ENCODE results near the gene RNU6-8. TPM values are rescaled to one million over a fixed set of nuclear protein-coding genes. Genes with fewer than 3 reads are reported as not detected.

RNU6-8 gene
- not detected for total RNA-seq

DNA sequence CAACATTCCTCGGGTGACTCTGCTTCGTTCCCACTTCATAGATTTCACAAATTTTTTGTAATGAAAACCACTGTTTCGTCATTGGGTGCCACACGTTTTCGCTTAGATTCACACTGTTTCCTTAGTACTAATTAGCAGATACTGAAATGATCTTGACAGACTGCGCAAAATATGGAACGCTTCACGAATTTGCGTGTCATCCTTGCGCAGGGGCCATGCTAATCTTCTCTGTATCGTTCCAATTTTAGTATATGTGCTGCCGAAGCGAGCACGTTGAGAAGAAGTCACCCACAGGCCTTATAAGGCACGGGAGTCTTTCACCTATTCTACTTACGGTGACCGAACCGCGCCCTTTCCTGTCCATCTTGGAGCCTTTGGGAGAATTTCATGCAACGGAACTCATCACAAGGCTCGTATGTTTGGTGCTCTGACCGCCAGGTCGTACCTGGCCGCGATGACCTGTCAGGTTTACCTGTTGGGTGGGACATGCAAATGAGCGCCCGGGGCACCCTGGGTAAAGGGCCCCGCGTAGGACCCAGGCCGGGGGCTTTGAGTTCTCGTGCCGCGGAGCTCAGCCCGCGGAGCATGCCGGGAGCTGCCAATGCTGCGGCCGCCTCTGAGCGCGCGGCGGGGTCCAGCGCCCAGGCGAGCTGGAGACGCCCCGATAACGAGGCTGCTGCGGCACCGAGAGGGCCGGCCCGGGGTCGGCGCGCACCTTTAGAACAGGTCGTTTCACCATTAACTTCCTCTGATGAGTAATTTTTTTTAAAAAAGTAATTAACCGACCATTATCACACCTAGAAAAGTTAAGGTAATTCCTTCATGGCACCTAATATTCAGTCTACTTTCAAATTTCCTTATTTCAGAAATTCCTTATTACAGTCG, at the start of gene RNU6-8:
RNU6-8 (minus strand) TSS at position 272 of the 885 bp plus-strand sequence.
- H3K27ac ChIP-seq: peak within 1 kb of the TSS; percentile 35
- no peaks in the 10 kb centered on the region for H3K9me3 ChIP-seq
- peak; percentile 87 for DNase-seq
- peak within 1 kb of the TSS; percentile 65 to 77 for H3K9ac ChIP-seq (ENCODE audit: low read depth in 2 of 2, low read length in 2 of 2)
- no peaks in the 10 kb centered on the region for H3K36me3 ChIP-seq
- TF ChIP-seq, protein P1, sequence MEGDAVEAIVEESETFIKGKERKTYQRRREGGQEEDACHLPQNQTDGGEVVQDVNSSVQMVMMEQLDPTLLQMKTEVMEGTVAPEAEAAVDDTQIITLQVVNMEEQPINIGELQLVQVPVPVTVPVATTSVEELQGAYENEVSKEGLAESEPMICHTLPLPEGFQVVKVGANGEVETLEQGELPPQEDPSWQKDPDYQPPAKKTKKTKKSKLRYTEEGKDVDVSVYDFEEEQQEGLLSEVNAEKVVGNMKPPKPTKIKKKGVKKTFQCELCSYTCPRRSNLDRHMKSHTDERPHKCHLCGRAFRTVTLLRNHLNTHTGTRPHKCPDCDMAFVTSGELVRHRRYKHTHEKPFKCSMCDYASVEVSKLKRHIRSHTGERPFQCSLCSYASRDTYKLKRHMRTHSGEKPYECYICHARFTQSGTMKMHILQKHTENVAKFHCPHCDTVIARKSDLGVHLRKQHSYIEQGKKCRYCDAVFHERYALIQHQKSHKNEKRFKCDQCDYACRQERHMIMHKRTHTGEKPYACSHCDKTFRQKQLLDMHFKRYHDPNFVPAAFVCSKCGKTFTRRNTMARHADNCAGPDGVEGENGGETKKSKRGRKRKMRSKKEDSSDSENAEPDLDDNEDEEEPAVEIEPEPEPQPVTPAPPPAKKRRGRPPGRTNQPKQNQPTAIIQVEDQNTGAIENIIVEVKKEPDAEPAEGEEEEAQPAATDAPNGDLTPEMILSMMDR (IDR thresholded peaks at IDR 0.05): no peak
- peak within 1 kb of the TSS; percentile 46 for H3K4me3 ChIP-seq
- intact Hi-C loops (cut with DNase I): loop anchor here (5.0 kb wide), 1 partner anchor 126 kb away; the partner anchor contains the start of gene ARHGAP5
- peaks cover 3% of the 10 kb centered on the region for H3K4me1 ChIP-seq
- no peaks in the 10 kb centered on the region for H3K27me3 ChIP-seq

DNA sequence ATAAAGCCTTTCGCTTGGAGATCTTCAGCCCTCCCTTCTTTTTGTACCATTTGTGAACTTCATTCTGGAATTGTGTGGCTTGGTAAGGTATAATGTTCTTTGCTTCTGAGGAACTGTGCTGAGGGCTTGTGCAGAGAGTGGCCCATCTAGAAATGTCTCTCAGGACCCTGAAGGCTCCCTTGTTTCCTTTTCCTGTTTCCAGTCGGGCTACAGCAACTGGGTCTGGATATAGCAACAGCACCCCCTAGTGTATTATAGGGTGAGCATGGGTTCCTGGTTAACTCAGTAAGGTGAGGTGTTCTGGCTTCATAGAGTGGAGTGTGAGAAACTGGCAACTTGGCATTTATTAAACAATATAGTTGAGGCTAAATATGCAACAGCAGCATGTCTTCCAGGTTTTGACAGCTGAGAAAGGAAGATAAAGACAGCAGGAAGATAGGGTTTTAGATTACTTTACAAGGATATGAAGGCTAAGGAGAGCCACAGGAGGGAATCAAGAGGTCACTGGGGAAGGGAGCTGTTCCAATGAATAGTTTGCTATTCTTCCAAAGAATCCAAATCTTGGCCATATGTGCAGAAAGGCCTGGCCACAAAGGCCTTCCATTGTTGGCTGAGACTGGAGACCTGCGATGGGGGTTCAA, 49.1 kb upstream of the RNU6-8 start:
- no peak overlapping the region for H3K27ac ChIP-seq
- intact Hi-C loops (cut with DNase I): loop anchor here (2.0 to 5.0 kb wide), 3 partner anchors 179 to 740 kb away; no protein-coding TSS in a partner anchor
- H3K4me3 ChIP-seq: no peak overlapping the region

DNA sequence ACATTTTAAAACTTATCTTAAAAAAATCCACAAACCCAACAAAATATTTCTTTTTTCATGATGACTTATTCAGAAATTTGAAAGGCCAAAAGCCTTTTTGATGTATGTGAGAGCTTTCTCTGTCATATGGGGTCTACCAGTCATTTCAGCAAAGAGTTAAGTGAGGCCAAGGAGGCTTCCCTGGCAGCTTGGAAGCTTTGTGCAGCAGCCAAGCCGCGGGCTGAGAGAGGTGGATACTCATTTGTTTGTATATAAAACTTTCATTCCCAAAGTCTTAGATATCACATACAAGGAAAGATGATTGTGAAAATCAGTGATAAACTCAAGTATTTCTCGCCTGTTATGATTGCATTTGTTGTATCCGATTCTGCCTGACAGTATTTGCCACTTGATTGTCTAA, 48.5 kb upstream of the RNU6-8 start:
- no peaks in the 10 kb centered on the region for H3K9me3 ChIP-seq
- intact Hi-C loops (cut with DNase I): loop anchor here (5.0 kb wide), 2 partner anchors 306 to 739 kb away; no protein-coding TSS in a partner anchor
- no peak overlapping the region for H3K27ac ChIP-seq
- H3K4me3 ChIP-seq: no peak overlapping the region
- H3K9ac ChIP-seq (ENCODE audit: low read depth in 2 of 2, low read length in 2 of 2): no peak overlapping the region
- no peak for DNase-seq
- H3K36me3 ChIP-seq: no peaks in the 10 kb centered on the region
- no peaks in the 10 kb centered on the region for H3K27me3 ChIP-seq
- no peaks in the 10 kb centered on the region for H3K4me1 ChIP-seq
- TF ChIP-seq, protein P1 (IDR thresholded peaks at IDR 0.05): no peak

More for the DNA sequence above, 49.1 kb upstream of the RNU6-8 start:
- TF ChIP-seq, protein P1 (IDR thresholded peaks at IDR 0.05): peak; percentile 76
- H3K4me1 ChIP-seq: no peaks in the 10 kb centered on the region
- no peaks in the 10 kb centered on the region for H3K27me3 ChIP-seq
- no peaks in the 10 kb centered on the region for H3K9me3 ChIP-seq
- H3K36me3 ChIP-seq: no peaks in the 10 kb centered on the region
- no peak overlapping the region for H3K9ac ChIP-seq (ENCODE audit: low read depth in 2 of 2, low read length in 2 of 2)
- DNase-seq: peak; percentile 69

DNA sequence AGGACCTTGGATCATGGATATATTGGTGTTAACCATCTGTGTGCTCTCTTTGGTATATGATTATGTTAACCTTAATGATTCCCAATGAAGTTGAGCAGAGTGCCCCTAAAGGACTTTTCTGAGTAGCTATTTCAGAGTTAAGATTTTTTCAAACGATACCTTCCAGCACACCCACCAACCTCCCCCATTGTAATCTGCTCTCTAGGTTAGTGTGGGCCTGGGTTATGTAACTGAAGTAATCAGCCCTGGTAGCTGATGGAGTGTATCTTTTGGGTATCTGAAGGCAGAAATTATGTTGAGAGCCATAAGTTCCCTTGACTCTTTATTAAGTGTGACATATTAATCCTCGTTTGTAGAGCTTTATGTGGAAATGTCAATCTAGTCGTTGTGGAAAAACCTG, 47.6 kb upstream of the RNU6-8 start:
- no peak overlapping the region for H3K27ac ChIP-seq
- DNase-seq: no peak
- intact Hi-C loops (cut with DNase I): loop anchor here (5.0 kb wide), 2 partner anchors 307 to 738 kb away; no protein-coding TSS in a partner anchor
- H3K36me3 ChIP-seq: no peaks in the 10 kb centered on the region
- no peak overlapping the region for H3K9ac ChIP-seq (ENCODE audit: low read depth in 2 of 2, low read length in 2 of 2)
- H3K4me1 ChIP-seq: no peaks in the 10 kb centered on the region
- H3K4me3 ChIP-seq: no peak overlapping the region
- H3K9me3 ChIP-seq: no peaks in the 10 kb centered on the region
- TF ChIP-seq, protein P1 (IDR thresholded peaks at IDR 0.05): no peak
- H3K27me3 ChIP-seq: no peaks in the 10 kb centered on the region

DNA sequence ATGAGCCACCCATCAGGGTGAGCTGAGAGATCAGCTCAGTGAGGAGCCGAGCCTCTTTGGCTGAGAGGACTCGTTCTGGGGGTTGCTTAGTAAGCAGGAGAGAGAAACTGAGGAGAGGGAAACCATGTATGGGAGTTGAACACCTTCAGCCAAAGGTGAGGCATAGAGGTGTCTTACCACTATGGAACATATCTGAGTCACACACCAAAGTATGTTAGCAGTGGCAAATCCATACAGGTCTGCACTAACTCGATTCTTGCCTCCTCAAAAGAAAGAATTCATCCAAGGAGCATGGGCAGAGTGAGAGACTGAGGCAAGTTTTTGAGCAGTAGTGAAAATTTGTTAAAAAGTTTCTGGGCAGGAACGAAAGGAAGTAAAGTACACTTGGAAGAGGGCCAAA, 46.7 kb upstream of the RNU6-8 start:
- no peaks in the 10 kb centered on the region for H3K36me3 ChIP-seq
- no peak overlapping the region for H3K9ac ChIP-seq (ENCODE audit: low read depth in 2 of 2, low read length in 2 of 2)
- no peak overlapping the region for H3K4me3 ChIP-seq
- no peaks in the 10 kb centered on the region for H3K27me3 ChIP-seq
- H3K4me1 ChIP-seq: no peaks in the 10 kb centered on the region
- no peaks in the 10 kb centered on the region for H3K9me3 ChIP-seq
- intact Hi-C loops (cut with DNase I): loop anchor here (5.0 kb wide), 2 partner anchors 308 to 737 kb away; no protein-coding TSS in a partner anchor
- no peak for DNase-seq
- no peak overlapping the region for H3K27ac ChIP-seq
- TF ChIP-seq, protein P1 (IDR thresholded peaks at IDR 0.05): no peak
